IMR-90 (cell line): ENCODE measurements around the gene OSBPL9. TPM values are rescaled to one million over a fixed set of nuclear protein-coding genes. Genes with fewer than 3 reads are reported as not detected.

ENCODE experiments used
- ATAC-seq: fragments of 200-7000 bp; cut with Tn5 transposase; 2 replicates; pipeline ENCODE4 v1.9.1; 2020; ENCODE audit warnings: low read depth, mild to moderate bottlenecking, moderate library complexity
- BruUV-seq: library from RNA; stranded (reverse); fragments of 400-500 nt; replicated peaks from 2 replicates; lab custom pipeline; 2021; lab: Mats Ljungman, UMichigan
- CTCF ChIA-PET: fragments of 300-600 bp; formaldehyde crosslinking; extraction: SDS; loops from one replicate; lab custom pipeline; 2021; ENCODE audit warnings: antibody characterized with exemption; lab: Yijun Ruan, JAX
- POLR2A ChIA-PET: fragments of 300-600 bp; sonication (Branson Sonifier 250); formaldehyde crosslinking; loops from one replicate; lab custom pipeline; 2022; ENCODE audit warnings: antibody characterized with exemption; ENCODE audit not compliant: unreplicated experiment; lab: Charles Lee
- DNase-seq: peaks from one replicate; pipeline ENCODE4 v3.0.0; 2013
- H2AFZ ChIP-seq: replicated peaks from 2 replicates; pipeline ENCODE3; 2013; ENCODE audit warnings: low read length, mild to moderate bottlenecking; ENCODE audit not compliant: poor library complexity
- H2AK5ac ChIP-seq: 2 replicates; pipeline ENCODE4 v1.6.1; 2013; ENCODE audit warnings: low read depth, low read length, inconsistent platforms
- H2AK9ac ChIP-seq: replicated peaks from 2 replicates; pipeline ENCODE3; 2013; ENCODE audit warnings: mild to moderate bottlenecking, low read depth, low read length, moderate library complexity; ENCODE audit not compliant: poor library complexity
- H2BK120ac ChIP-seq: 2 replicates; pipeline ENCODE4 v1.6.1; 2013; ENCODE audit warnings: low read depth, low read length, inconsistent platforms
- H2BK15ac ChIP-seq: 3 replicates; pipeline ENCODE4 v1.6.1; 2013; ENCODE audit warnings: low read depth, low read length, inconsistent platforms
- H2BK20ac ChIP-seq: 2 replicates; pipeline ENCODE4 v1.6.1; 2013; ENCODE audit warnings: low read depth, mild to moderate bottlenecking, inconsistent platforms, low read length, moderate library complexity
- H2BK5ac ChIP-seq: 2 replicates; pipeline ENCODE4 v1.6.1; 2013; ENCODE audit warnings: mild to moderate bottlenecking, low read depth, low read length, inconsistent platforms; ENCODE audit not compliant: poor library complexity, severe bottlenecking
- H3K14ac ChIP-seq: replicated peaks from 2 replicates; pipeline ENCODE4 v1.6.1; 2013; ENCODE audit warnings: low read depth, low read length, inconsistent platforms
- H3K18ac ChIP-seq: 2 replicates; pipeline ENCODE4 v1.6.1; 2013; ENCODE audit warnings: low read depth, low read length, control low read depth
- H3K23ac ChIP-seq: 2 replicates; pipeline ENCODE4 v1.6.1; 2013; ENCODE audit warnings: low read depth, low read length, inconsistent platforms
- H3K27ac ChIP-seq: 2 replicates; pipeline ENCODE4 v1.5.1; 2013; ENCODE audit warnings: mild to moderate bottlenecking, control low read depth, low read length; ENCODE audit not compliant: insufficient read depth
- H3K27me3 ChIP-seq: 2 replicates; pipeline ENCODE4 v1.6.1; 2013; ENCODE audit warnings: low read length; ENCODE audit not compliant: control insufficient read depth, insufficient read depth
- H3K36me3 ChIP-seq: 2 replicates; pipeline ENCODE4 v1.6.1; 2013; ENCODE audit warnings: low read length, mixed read lengths; ENCODE audit not compliant: control insufficient read depth, insufficient read depth
- H3K4ac ChIP-seq: 2 replicates; pipeline ENCODE4 v1.6.1; 2013; ENCODE audit warnings: low read depth, low read length, inconsistent platforms
- H3K4me1 ChIP-seq: 2 replicates; pipeline ENCODE4 v1.6.1; 2013; ENCODE audit warnings: low read length, mixed read lengths; ENCODE audit not compliant: control insufficient read depth, insufficient read depth
- H3K4me2 ChIP-seq: 2 replicates; pipeline ENCODE4 v1.6.1; 2013; ENCODE audit warnings: low read depth, mild to moderate bottlenecking, control low read depth, low read length, moderate library complexity
- H3K4me3 ChIP-seq: 2 replicates; pipeline ENCODE4 v1.5.1; 2013; ENCODE audit warnings: low read depth, mild to moderate bottlenecking, control low read depth, low read length, moderate library complexity; ENCODE audit not compliant: insufficient read depth
- H3K56ac ChIP-seq: 2 replicates; pipeline ENCODE4 v1.6.1; 2013; ENCODE audit warnings: low read length, inconsistent platforms; ENCODE audit not compliant: insufficient read depth; ENCODE audit errors: extremely low read depth
- H3K79me1 ChIP-seq, 2 experiments: 2 replicates each; pipeline ENCODE4 v1.6.1; 2013; ENCODE audit warnings: low read length in 2 of 2, inconsistent platforms in 1 of 2, low read depth in 1 of 2
- H3K9ac ChIP-seq: 2 replicates; pipeline ENCODE4 v1.6.1; 2013; ENCODE audit warnings: low read depth, low read length, control low read depth
- H3K9me1 ChIP-seq: 2 replicates; pipeline ENCODE4 v1.6.1; 2013; ENCODE audit warnings: low read length, inconsistent platforms; ENCODE audit not compliant: insufficient read depth
- H3K9me3 ChIP-seq: 2 replicates; pipeline ENCODE4 v1.6.1; 2013; ENCODE audit warnings: low read length; ENCODE audit not compliant: control insufficient read depth, insufficient read depth
- H4K20me1 ChIP-seq: 2 replicates; pipeline ENCODE4 v1.6.1; 2013; ENCODE audit warnings: low read length, inconsistent platforms; ENCODE audit not compliant: insufficient read depth
- H4K5ac ChIP-seq: 2 replicates; pipeline ENCODE4 v1.6.1; 2013; ENCODE audit warnings: mild to moderate bottlenecking, low read depth, low read length, control low read depth
- H4K8ac ChIP-seq, 2 experiments: 2 replicates each; pipeline ENCODE4 v1.6.1; 2013; ENCODE audit warnings: low read depth in 2 of 2, low read length in 2 of 2, control low read depth in 1 of 2, inconsistent platforms in 1 of 2
- H4K91ac ChIP-seq: 2 replicates; pipeline ENCODE4 v1.6.1; 2013; ENCODE audit warnings: low read depth, low read length, inconsistent platforms; ENCODE audit not compliant: insufficient read depth
- NFE2L2 ChIP-seq: fragments of 150-350 bp; IDR thresholded peaks from 2 replicates; pipeline ENCODE4 v1.6.1; 2016; ENCODE audit warnings: low read depth, mild to moderate bottlenecking, low read length
- dilution Hi-C: fragments of 300-500 bp; cut with HindIII; formaldehyde crosslinking; loops from one replicate; pipeline ENCODE4 v1.14.3; 2018; ENCODE audit warnings: low sequenced_read_pairs; ENCODE audit not compliant: unreplicated experiment
- in situ Hi-C: fragments of 300-500 bp; cut with MboI; formaldehyde crosslinking; loops from 3 replicates; pipeline ENCODE4 v1.14.3; 2019; ENCODE audit warnings: low sequenced_read_pairs, inconsistent platforms, mixed read lengths
- intact Hi-C: fragments of 100-400 bp; cut with micrococcal nuclease; formaldehyde crosslinking; loops from 2 replicates; pipeline ENCODE4 v1.10.0; 2022
- polyA plus RNA-seq, 3 experiments: library from polyadenylated mRNA; depleted of rRNA; stranded (reverse); fragments of >200 nt; gene quantifications; 2 replicates each; pipeline ENCODE4 v1.2.3, GENCODE V29; 2012; ENCODE audit warnings: low replicate concordance in 1 of 3
- total RNA-seq: library from RNA; depleted of rRNA; stranded (reverse); fragments of >200 nt; gene quantifications from 2 replicates; pipeline ENCODE4 v1.2.3, GENCODE V29; 2012

OSBPL9 gene
- total and polyA plus RNA-seq, 2 of the 4 experiments (the other 2 are of a cell fraction): 51.4 to 127 TPM

GRCh38 chr1:51745304-51745570 is 128.3 kb downstream of the OSBPL9 start:
- Histone ChIP-seq H3K79me1 (peaks cover 8 to 18% of the 10 kb centered on the region in 2 experiments), H2BK5ac (no peak overlapping the region), H2BK120ac (no peak overlapping the region), H2AK9ac (no peak overlapping the region), H3K56ac (no peak overlapping the region), H2BK20ac (no peak overlapping the region), H3K18ac (no peak overlapping the region), H2BK15ac (no peak overlapping the region), H2AFZ (no peak overlapping the region), H3K27ac (no peak overlapping the region), H3K36me3 (peaks cover 3% of the 10 kb centered on the region; the same call in 1 of the 2 replicates), H3K4me3 (no peak overlapping the region), H3K23ac (no peak overlapping the region), H3K4me1 (no peaks in the 10 kb centered on the region), H2AK5ac (no peak overlapping the region), H3K4ac (no peak overlapping the region), H4K5ac (no peak overlapping the region), H3K4me2 (no peak overlapping the region), H3K9me3 (no peaks in the 10 kb centered on the region), H3K14ac (no peak overlapping the region), H3K9ac (no peak overlapping the region), H4K8ac (no peak overlapping the region), H3K9me1 (no peaks in the 10 kb centered on the region), H3K27me3 (no peaks in the 10 kb centered on the region), H4K20me1 (no peaks in the 10 kb centered on the region), H4K91ac (no peak overlapping the region)
- ChIA-PET POLR2A (no interaction called here), CTCF (interaction anchor here (0.8 kb wide), 1 partner anchor 9 kb away, joined by 3 read pairs; no protein-coding TSS in a partner anchor)
- intact Hi-C loops (no loop called here), in situ Hi-C loops (no loop called here), dilution Hi-C loops (no loop called here)
- ATAC-seq: no peak
- no peak for TF ChIP-seq NFE2L2
- BruUV-seq: no TSS peak
- DNase-seq: no peak
